A549 treated with ZK216348 at 1 μM for 4 hours (cell line): ENCODE data around the gene GALM. TPM values are rescaled to one million over a fixed set of nuclear protein-coding genes. Genes with fewer than 3 reads are reported as not detected.

Experiments
- total RNA-seq: library from RNA; stranded (reverse); fragments of 200-300 nt; extraction: Qiagen RNA extraction; gene quantifications from 5 replicates; pipeline ENCODE4 v1.2.3, GENCODE V29; 2022; ENCODE audit warnings: low read depth

Gene GALM
- 14.4 to 17.4 TPM (median 17.0 TPM) in 5 replicates for total RNA-seq

DNA sequence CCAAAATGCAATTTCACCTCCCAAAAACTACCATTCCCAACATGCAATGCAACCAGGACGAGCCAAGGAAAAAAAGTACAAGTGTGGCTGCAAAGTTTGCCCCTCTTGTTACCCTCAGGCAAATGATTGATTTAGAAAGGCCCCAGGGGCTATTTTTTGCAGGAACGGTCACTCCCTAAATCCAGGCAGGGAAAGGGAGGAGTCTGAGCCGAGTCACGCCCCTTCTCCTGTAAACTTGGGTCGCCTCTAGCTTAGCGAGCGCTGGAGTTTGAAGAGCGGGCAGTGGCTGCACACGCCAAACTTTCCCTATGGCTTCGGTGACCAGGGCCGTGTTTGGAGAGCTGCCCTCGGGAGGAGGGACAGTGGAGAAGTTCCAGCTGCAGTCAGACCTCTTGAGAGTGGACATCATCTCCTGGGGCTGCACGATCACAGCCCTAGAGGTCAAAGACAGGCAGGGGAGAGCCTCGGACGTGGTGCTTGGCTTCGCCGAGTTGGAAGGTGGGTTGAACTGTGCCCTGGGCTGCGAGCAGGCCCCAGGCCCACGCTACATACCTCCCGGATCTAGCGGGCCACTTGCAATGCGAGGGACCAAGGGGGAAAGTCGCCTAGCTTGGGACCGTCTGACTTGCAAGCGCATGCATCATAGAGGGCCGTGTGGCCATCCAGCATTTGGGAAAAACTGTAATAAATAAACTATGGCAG lies at the start of gene GALM:
TSS of gene GALM (plus strand) at position 261 of the 702 bp plus-strand sequence. CDS start at position 309, 48 bp downstream.

GRCh38 chr2:38750891-38751595 lies 85.1 kb downstream of the GALM start, which contains the start of gene SRSF7:
SRSF7 (minus strand) TSS chr2:38751361; CDS start chr2:38751256, 105 bp downstream.

Other genes with a start within 250 kb of the GALM start
- 18.8 to 27.8 TPM (median 25.5 TPM) in 5 replicates for gene HNRNPLL, start 63.2 kb upstream of the GALM start, total RNA-seq
- gene SRSF7, start 85.2 kb downstream of the GALM start, total RNA-seq: 309 to 486 TPM (median 342 TPM) in 5 replicates
- gene GEMIN6, start 112.1 kb downstream of the GALM start, total RNA-seq: 37.4 to 52.1 TPM (median 41.5 TPM) in 5 replicates
- 20.4 to 26.3 TPM (median 21.9 TPM) in 5 replicates for gene DHX57, start 209.8 kb downstream of the GALM start, total RNA-seq
- 34.4 to 56.9 TPM (median 38.2 TPM) in 5 replicates for gene MORN2, start 209.9 kb downstream of the GALM start, total RNA-seq
- gene ARHGEF33, start 223.8 kb downstream of the GALM start, total RNA-seq: 0.02 to 0.04 TPM in 2 of 5 replicates, not detected in the others